Midbrain (tissue), 1 donor: Measurements from ENCODE around the gene CCDC106.

ENCODE experiments used
- DNase-seq: peaks from one replicate; lab custom pipeline; 2025; lab: John Stamatoyannopoulos, UW

CCDC106 gene

GRCh38 chr19:55650602-55651230 lies 2.7 kb downstream of the CCDC106 start:
- no peak for DNase-seq

GRCh38 chr19:55651236-55651635 lies 3.2 kb downstream of the CCDC106 start:
- no peak for DNase-seq

GRCh38 chr19:55652311-55653128 lies 4.5 kb downstream of the CCDC106 start:
- DNase-seq: no peak

GRCh38 chr19:55653651-55654322 lies 5.8 kb downstream of the CCDC106 start:
- peak; percentile 98 for DNase-seq

- DNase-seq: peak; percentile 98
Measured at GRCh38 chr19:55654323-55654867, 6.4 kb downstream of the CCDC106 start.

- DNase-seq: peak; percentile 96
Measured at GRCh38 chr19:55654868-55655647, 7.0 kb downstream of the CCDC106 start, which contains the start of gene U2AF2. Gene U2AF2 (plus strand): TSS chr19:55655035. CDS start chr19:55655105, 70 bp downstream.

- DNase-seq: no peak
Measured at GRCh38 chr19:55655648-55656040, 7.6 kb downstream of the CCDC106 start.

GRCh38 chr19:55656552-55656951 lies 8.5 kb downstream of the CCDC106 start:
- no peak for DNase-seq

- no peak for DNase-seq
Measured at GRCh38 chr19:55656988-55657747, 9.2 kb downstream of the CCDC106 start.

GRCh38 chr19:55658846-55659459 lies 10.9 kb downstream of the CCDC106 start:
- DNase-seq: no peak

GRCh38 chr19:55659822-55660221 lies 11.8 kb downstream of the CCDC106 start:
- DNase-seq: no peak

- DNase-seq: no peak
Measured at GRCh38 chr19:55660404-55660803, 12.4 kb downstream of the CCDC106 start.

GRCh38 chr19:55660991-55661390 lies 13.0 kb downstream of the CCDC106 start:
- DNase-seq: no peak

- no peak for DNase-seq
Measured at GRCh38 chr19:55661826-55662225, 13.8 kb downstream of the CCDC106 start.

- no peak for DNase-seq
Measured at GRCh38 chr19:55663846-55664536, 16.0 kb downstream of the CCDC106 start.

GRCh38 chr19:55666343-55667005 lies 18.5 kb downstream of the CCDC106 start:
- DNase-seq: no peak

GRCh38 chr19:55667006-55667381 lies 19.0 kb downstream of the CCDC106 start:
- DNase-seq: no peak

GRCh38 chr19:55667511-55667910 lies 19.5 kb downstream of the CCDC106 start:
- DNase-seq: no peak

- no peak for DNase-seq
Measured at GRCh38 chr19:55667958-55668357, 19.9 kb downstream of the CCDC106 start.
